ENCODE data around the gene CPLX3.

Gene CPLX3

GRCh38 chr15:74873036-74873755 is 46.8 kb downstream of the CPLX3 start, which contains the start of gene SCAMP2:
SCAMP2 (minus strand) TSS chr15:74873365; CDS start chr15:74873255, 110 bp downstream.
- peak; percentile 91 for DNase-seq (ENCODE audit: low spot score)

DNA sequence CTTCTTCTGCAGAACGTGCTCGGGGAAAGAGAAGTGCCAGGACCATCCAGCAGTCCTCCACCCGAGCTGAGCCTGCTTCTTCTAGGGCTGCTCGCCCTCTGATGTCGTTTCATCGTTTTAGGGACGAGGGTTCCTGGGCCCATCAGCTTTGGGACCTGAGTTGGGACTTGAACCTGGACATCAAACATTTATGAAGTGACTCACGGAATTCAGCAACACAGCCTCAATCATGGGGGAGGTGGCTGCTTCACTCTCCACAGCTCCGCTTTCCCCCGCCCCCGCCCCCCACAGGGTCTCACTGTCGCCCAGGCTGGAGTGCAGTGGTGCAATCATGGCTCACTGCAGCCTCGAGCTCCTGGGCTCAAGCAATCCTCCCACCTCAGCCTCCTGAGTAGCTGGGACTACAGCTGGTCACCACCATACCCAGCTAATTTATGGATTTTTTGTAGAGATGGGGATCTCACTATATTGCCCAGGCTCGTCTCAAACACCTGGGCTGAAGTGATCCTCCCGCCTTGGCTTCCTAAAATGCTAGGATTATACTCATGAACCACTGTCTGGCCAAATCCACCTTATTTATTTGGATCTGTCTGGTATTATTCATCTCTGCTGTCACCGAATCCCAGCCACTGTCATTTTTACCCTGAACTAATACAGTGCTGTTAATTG is 47.5 kb downstream of the CPLX3 start:
- no peak for DNase-seq (ENCODE audit: low spot score)

DNA sequence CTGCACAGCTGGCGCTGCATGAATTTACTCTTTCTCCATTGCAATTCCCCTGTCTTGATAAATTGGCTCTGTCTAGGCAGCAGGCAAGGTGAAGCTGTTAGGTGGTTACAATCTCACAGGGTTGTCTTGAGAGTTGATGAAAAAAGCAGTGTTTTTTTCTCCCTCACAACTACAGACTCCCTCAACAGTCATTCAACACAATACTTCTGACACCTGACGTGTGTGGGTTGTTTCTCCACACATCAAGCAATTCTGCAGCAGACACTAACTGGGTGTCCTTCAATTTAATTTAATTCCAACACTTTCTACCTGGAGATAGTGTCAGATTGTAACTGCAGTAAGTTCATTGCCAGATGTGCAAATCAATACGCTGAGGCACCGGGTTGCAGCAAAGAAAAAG is 51.8 kb downstream of the CPLX3 start:
- DNase-seq (ENCODE audit: low spot score): no peak

Data from RKO (cell line).